Measurements from ENCODE around the gene HCLS1. TPM values are rescaled to one million over a fixed set of nuclear protein-coding genes. Genes with fewer than 3 reads are reported as not detected.

HCLS1 gene
- 0.50 TPM for polyA plus RNA-seq (2013, experiment 1 of 2)
- polyA plus RNA-seq (2013, experiment 2 of 2): 0.38 TPM

GRCh38 chr3:121660356-121661171, at the start of gene HCLS1:
Gene HCLS1, minus strand, starts transcription at chr3:121660903. Its CDS starts 2,556 bp downstream, at chr3:121658347.
- no peaks in the 10 kb centered on the region for H3K9me3 ChIP-seq (ENCODE audit: insufficient read depth, low read depth, low read length)
- H3K27ac ChIP-seq (ENCODE audit: low read depth, low read length): no peak within 1 kb of the TSS
- H3K4me3 ChIP-seq (ENCODE audit: low read length): no peak within 1 kb of the TSS
- 93% methylated on average over 9 of the region's 9 CpGs for WGBS
- no peak within 1 kb of the TSS for H3K9ac ChIP-seq (ENCODE audit: low read depth, low read length)
- peaks cover 31% of the 10 kb centered on the region for H3K36me3 ChIP-seq (ENCODE audit: insufficient read depth, low read length)
- H3K27me3 ChIP-seq (ENCODE audit: insufficient read depth, low read length): no peaks in the 10 kb centered on the region
- H3K4me1 ChIP-seq (ENCODE audit: insufficient read depth, low read length): peaks cover 4% of the 10 kb centered on the region; the same call in 1 of the 2 replicates

- Histone ChIP-seq H3K9me3 (ENCODE audit: insufficient read depth, low read depth, low read length) (no peaks in the 10 kb centered on the region), H3K9ac (ENCODE audit: low read depth, low read length) (no peak overlapping the region), H3K4me1 (ENCODE audit: insufficient read depth, low read length) (no peaks in the 10 kb centered on the region), H3K27me3 (ENCODE audit: insufficient read depth, low read length) (no peaks in the 10 kb centered on the region), H3K27ac (ENCODE audit: low read depth, low read length) (no peak overlapping the region), H3K4me3 (ENCODE audit: low read length) (no peak overlapping the region), H3K36me3 (ENCODE audit: insufficient read depth, low read length) (peaks cover 40% of the 10 kb centered on the region)
- 80% methylated on average over 1 of the region's 1 CpG for WGBS
Observed at GRCh38 chr3:121710347-121710746, 49.6 kb upstream of the HCLS1 start.

GRCh38 chr3:121707531-121708273, 47.0 kb upstream of the HCLS1 start:
- Histone ChIP-seq H3K9ac (ENCODE audit: low read depth, low read length) (no peak overlapping the region), H3K9me3 (ENCODE audit: insufficient read depth, low read depth, low read length) (no peaks in the 10 kb centered on the region), H3K27me3 (ENCODE audit: insufficient read depth, low read length) (no peaks in the 10 kb centered on the region), H3K4me3 (ENCODE audit: low read length) (no peak overlapping the region), H3K27ac (ENCODE audit: low read depth, low read length) (no peak overlapping the region), H3K4me1 (ENCODE audit: insufficient read depth, low read length) (no peaks in the 10 kb centered on the region), H3K36me3 (ENCODE audit: insufficient read depth, low read length) (peaks cover 24% of the 10 kb centered on the region)
- WGBS: 95% methylated on average over 1 of the region's 2 CpGs

GRCh38 chr3:121705541-121705940, 44.8 kb upstream of the HCLS1 start:
- Histone ChIP-seq H3K27ac (ENCODE audit: low read depth, low read length) (no peak overlapping the region), H3K4me3 (ENCODE audit: low read length) (no peak overlapping the region), H3K9ac (ENCODE audit: low read depth, low read length) (no peak overlapping the region), H3K36me3 (ENCODE audit: insufficient read depth, low read length) (peaks cover 39% of the 10 kb centered on the region), H3K4me1 (ENCODE audit: insufficient read depth, low read length) (no peaks in the 10 kb centered on the region), H3K9me3 (ENCODE audit: insufficient read depth, low read depth, low read length) (no peaks in the 10 kb centered on the region), H3K27me3 (ENCODE audit: insufficient read depth, low read length) (no peaks in the 10 kb centered on the region)
- WGBS: 95% methylated on average over 5 of the region's 5 CpGs

GRCh38 chr3:121703973-121704372, 43.3 kb upstream of the HCLS1 start:
- Histone ChIP-seq H3K27me3 (ENCODE audit: insufficient read depth, low read length) (no peaks in the 10 kb centered on the region), H3K9ac (ENCODE audit: low read depth, low read length) (no peak overlapping the region), H3K4me1 (ENCODE audit: insufficient read depth, low read length) (no peaks in the 10 kb centered on the region), H3K4me3 (ENCODE audit: low read length) (no peak overlapping the region), H3K9me3 (ENCODE audit: insufficient read depth, low read depth, low read length) (no peaks in the 10 kb centered on the region), H3K27ac (ENCODE audit: low read depth, low read length) (no peak overlapping the region), H3K36me3 (ENCODE audit: insufficient read depth, low read length) (peaks cover 51% of the 10 kb centered on the region)
- 82% methylated on average over 3 of the region's 5 CpGs for WGBS

- H3K27me3 ChIP-seq (ENCODE audit: insufficient read depth, low read length): no peaks in the 10 kb centered on the region
- H3K27ac ChIP-seq (ENCODE audit: low read depth, low read length): no peak overlapping the region
- no peaks in the 10 kb centered on the region for H3K4me1 ChIP-seq (ENCODE audit: insufficient read depth, low read length)
- H3K9ac ChIP-seq (ENCODE audit: low read depth, low read length): no peak overlapping the region
- H3K9me3 ChIP-seq (ENCODE audit: insufficient read depth, low read depth, low read length): no peaks in the 10 kb centered on the region
- H3K36me3 ChIP-seq (ENCODE audit: insufficient read depth, low read length): peaks cover 80% of the 10 kb centered on the region
- H3K4me3 ChIP-seq (ENCODE audit: low read length): no peak overlapping the region
Observed at GRCh38 chr3:121698901-121699300, 38.2 kb upstream of the HCLS1 start.

GRCh38 chr3:121698476-121698875, 37.8 kb upstream of the HCLS1 start:
- no peaks in the 10 kb centered on the region for H3K4me1 ChIP-seq (ENCODE audit: insufficient read depth, low read length)
- no peak overlapping the region for H3K27ac ChIP-seq (ENCODE audit: low read depth, low read length)
- peaks cover 79% of the 10 kb centered on the region for H3K36me3 ChIP-seq (ENCODE audit: insufficient read depth, low read length)
- H3K9me3 ChIP-seq (ENCODE audit: insufficient read depth, low read depth, low read length): no peaks in the 10 kb centered on the region
- no peak overlapping the region for H3K4me3 ChIP-seq (ENCODE audit: low read length)
- 96% methylated on average over 1 of the region's 1 CpG for WGBS
- no peak overlapping the region for H3K9ac ChIP-seq (ENCODE audit: low read depth, low read length)
- H3K27me3 ChIP-seq (ENCODE audit: insufficient read depth, low read length): no peaks in the 10 kb centered on the region

- WGBS: 89% methylated on average over 3 of the region's 3 CpGs
- no peak overlapping the region for H3K4me3 ChIP-seq (ENCODE audit: low read length)
Observed at GRCh38 chr3:121696186-121696585, 35.5 kb upstream of the HCLS1 start.

GRCh38 chr3:121692010-121692699, 31.5 kb upstream of the HCLS1 start:
- H3K4me1 ChIP-seq (ENCODE audit: insufficient read depth, low read length): no peaks in the 10 kb centered on the region
- no peaks in the 10 kb centered on the region for H3K9me3 ChIP-seq (ENCODE audit: insufficient read depth, low read depth, low read length)
- H3K4me3 ChIP-seq (ENCODE audit: low read length): no peak overlapping the region
- no peak overlapping the region for H3K9ac ChIP-seq (ENCODE audit: low read depth, low read length)
- no peaks in the 10 kb centered on the region for H3K27me3 ChIP-seq (ENCODE audit: insufficient read depth, low read length)
- no peak overlapping the region for H3K27ac ChIP-seq (ENCODE audit: low read depth, low read length)
- H3K36me3 ChIP-seq (ENCODE audit: insufficient read depth, low read length): peaks cover 69% of the 10 kb centered on the region
- WGBS: 91% methylated on average over 2 of the region's 2 CpGs

More at GRCh38 chr3:121696186-121696585, 35.5 kb upstream of the HCLS1 start:
- Histone ChIP-seq H3K9me3 (ENCODE audit: insufficient read depth, low read depth, low read length) (no peaks in the 10 kb centered on the region), H3K36me3 (ENCODE audit: insufficient read depth, low read length) (peaks cover 81% of the 10 kb centered on the region), H3K4me1 (ENCODE audit: insufficient read depth, low read length) (no peaks in the 10 kb centered on the region), H3K9ac (ENCODE audit: low read depth, low read length) (no peak overlapping the region), H3K27me3 (ENCODE audit: insufficient read depth, low read length) (no peaks in the 10 kb centered on the region), H3K27ac (ENCODE audit: low read depth, low read length) (no peak overlapping the region)

GRCh38 chr3:121690777-121691405, 30.2 kb upstream of the HCLS1 start:
- Histone ChIP-seq H3K4me3 (ENCODE audit: low read length) (no peak overlapping the region), H3K9me3 (ENCODE audit: insufficient read depth, low read depth, low read length) (no peaks in the 10 kb centered on the region), H3K36me3 (ENCODE audit: insufficient read depth, low read length) (peaks cover 60% of the 10 kb centered on the region), H3K9ac (ENCODE audit: low read depth, low read length) (no peak overlapping the region), H3K27ac (ENCODE audit: low read depth, low read length) (no peak overlapping the region), H3K27me3 (ENCODE audit: insufficient read depth, low read length) (no peaks in the 10 kb centered on the region), H3K4me1 (ENCODE audit: insufficient read depth, low read length) (no peaks in the 10 kb centered on the region)
- WGBS: 100% methylated on average over 2 of the region's 2 CpGs

Measured in HUES64 (cell line).